CD4-positive, alpha-beta T cell treated with Interleukin-21 for 1 hour (primary cell): Measurements from ENCODE around the gene LRP1B.

ENCODE experiments used
- DNase-seq: peaks from one replicate; pipeline ENCODE4 v3.0.0-alpha.2; 2020

LRP1B gene

GRCh38 chr2:140639628-140640027 lies 1491.2 kb downstream of the LRP1B start:
- DNase-seq, result no peak

DNA sequence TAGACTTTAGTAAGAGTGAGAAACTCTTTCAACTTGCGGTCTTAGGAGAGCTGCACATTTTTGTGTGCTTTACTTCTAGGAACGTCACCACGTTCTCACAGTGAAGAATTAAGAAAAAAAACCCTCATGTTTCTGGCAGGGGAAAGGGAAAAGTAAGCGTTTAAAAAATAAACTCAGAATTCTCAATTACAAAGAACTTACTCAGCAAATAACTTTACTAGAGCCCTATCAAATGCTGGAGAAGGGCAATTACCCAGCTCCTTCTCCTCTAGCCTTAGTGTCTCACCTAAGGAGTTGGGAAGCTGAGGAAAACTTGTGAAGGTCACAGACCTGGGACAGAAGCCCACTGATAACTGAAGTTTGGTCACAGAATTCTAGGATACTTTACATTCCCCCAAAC lies 1500.3 kb downstream of the LRP1B start:
- no peak for DNase-seq

DNA sequence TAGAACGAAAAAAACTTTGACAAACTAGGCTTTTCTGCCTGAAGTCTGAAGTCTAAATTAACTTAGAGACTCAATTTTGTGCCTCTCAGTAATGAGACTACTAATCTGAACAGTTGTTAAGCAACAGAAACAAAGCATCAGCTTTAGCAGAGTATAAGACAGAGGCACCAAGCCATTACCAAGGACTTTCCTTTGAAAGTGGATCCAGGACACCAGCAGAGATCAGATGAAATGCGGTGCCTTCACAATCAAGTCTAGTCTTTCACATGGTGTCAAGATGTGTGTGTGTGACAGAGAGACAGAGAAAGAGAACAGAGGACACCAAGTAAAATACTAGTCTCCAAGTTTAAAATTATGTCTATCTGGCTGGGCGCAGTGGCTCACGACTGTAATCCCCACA lies 1502.9 kb downstream of the LRP1B start:
- DNase-seq, result no peak

GRCh38 chr2:140627136-140627535 lies 1503.7 kb downstream of the LRP1B start:
- no peak for DNase-seq

GRCh38 chr2:140624200-140624599 lies 1506.6 kb downstream of the LRP1B start:
- DNase-seq, result no peak

DNA sequence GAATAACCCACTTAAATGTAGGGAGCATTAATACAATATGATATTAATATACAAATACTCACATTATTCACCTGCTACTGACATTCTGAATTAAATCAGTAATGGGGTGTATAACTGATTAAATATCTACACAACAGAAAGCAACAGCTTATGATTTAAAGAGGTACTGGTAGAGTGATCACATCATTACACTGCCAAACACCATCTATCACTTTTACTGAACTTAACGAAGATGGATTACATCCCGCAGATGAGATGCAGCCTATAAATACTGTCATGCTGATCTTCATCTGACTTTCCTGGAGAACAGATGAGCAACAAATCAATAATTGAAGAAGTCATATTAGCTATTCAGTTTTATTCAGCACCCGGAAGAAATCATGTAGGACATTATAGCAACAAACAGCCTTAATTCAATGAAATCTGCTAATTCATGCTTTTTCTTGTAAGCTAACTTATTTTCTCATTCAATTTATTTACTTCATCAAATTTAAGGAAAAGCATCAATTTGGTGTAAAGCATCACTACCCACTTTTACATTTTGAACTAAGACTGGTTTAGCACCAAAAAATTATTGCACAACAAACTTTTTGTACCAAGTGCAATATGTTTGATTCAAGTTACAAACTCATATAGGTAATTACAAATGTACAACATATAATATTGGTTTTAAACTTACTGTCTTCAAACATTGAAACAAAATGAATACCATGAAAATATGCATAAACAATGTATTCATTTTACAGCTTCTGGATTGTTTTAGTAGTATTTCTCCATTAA lies 1509.0 kb downstream of the LRP1B start:
- DNase-seq, result no peak

GRCh38 chr2:140604788-140605187 lies 1526.0 kb downstream of the LRP1B start:
- no peak for DNase-seq

GRCh38 chr2:140604096-140604495 lies 1526.7 kb downstream of the LRP1B start:
- no peak for DNase-seq

- no peak for DNase-seq
Measured at GRCh38 chr2:140603416-140603815, 1527.4 kb downstream of the LRP1B start.

- no peak for DNase-seq
Measured at GRCh38 chr2:140601801-140602200, 1529.0 kb downstream of the LRP1B start.

GRCh38 chr2:140601342-140601741 lies 1529.5 kb downstream of the LRP1B start:
- DNase-seq, result no peak

GRCh38 chr2:140600116-140600515 lies 1530.7 kb downstream of the LRP1B start:
- DNase-seq, result no peak

- no peak for DNase-seq
Measured at GRCh38 chr2:140597836-140598235, 1533.0 kb downstream of the LRP1B start.

- no peak for DNase-seq
Measured at GRCh38 chr2:140597205-140597604, 1533.6 kb downstream of the LRP1B start.

DNA sequence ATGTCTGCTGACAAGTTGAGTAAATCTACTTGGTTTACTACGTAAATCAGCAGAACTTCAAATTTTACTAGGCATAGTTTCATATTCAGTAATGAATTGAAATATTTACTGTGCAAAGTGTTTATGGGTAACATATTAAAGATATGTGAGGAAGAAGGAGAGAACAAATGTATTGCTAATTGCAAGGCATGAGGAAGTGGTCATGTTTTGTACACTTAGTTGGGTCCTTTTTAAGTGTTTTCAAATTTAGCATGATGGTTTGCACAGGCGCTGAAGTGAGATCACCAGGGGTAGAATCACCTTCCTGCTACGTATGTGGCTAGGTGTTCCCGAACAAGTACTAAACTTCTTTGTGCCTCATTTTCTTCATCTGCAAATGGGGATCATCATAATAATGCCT lies 1534.4 kb downstream of the LRP1B start:
- no peak for DNase-seq

DNA sequence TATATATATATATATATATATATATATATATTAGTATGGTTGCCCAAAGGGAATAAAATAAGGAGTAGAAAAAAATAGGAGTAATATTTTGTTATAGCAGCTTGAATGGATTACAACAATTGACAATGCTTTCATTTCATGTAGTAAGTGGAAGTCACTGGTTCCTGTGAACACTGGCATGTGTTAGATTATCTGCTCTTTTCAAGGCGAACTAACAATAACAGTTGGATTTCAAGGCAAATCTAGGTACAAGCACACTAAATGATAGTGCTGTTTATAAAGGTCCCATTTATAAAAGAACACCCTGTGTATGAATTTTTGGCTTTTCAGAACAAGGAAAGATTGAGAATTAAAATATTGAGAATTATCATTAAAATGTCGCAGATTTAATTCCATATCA lies 1535.7 kb downstream of the LRP1B start:
- DNase-seq, result no peak

- no peak for DNase-seq
Measured at GRCh38 chr2:140593132-140593531, 1537.7 kb downstream of the LRP1B start.

DNA sequence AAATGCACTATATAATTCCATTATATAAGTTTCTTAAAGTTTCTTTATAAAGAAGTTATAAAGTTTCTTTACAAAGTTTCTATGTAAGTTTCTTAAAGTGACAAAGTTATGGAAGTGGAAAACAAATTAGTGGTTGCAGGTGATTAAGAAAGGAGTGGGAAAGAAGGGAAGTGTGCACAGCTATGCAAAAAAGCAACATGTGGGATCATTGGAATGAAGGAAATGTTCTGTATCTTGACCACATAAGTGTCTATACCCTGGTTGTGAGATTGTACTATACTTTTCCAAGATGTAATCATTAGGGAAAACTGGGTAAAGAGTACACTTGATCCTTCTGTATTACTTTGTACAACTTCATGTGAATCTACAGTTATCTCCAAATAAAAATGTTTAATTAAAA lies 1541.1 kb downstream of the LRP1B start:
- DNase-seq, result no peak

- DNase-seq, result no peak
Measured at GRCh38 chr2:140589273-140589672, 1541.5 kb downstream of the LRP1B start.

DNA sequence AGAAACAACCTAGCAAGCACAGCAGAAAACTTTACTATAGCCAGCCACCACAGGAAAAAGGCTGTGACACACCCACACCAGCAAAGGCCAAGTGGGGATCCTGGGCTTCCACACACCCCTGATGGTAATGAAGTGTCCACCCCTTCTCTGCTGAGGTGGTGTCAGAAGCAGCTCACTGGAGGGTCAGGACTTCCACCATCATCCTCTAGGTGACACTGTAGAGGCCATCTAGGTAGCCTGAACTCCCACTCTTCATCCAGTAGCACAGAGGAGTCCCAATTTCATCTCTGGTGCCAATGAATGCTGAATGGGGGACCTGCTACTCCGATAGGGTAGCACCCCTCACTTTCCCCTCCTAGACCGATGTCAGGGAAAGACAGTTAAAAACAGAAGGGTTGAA lies 1544.4 kb downstream of the LRP1B start:
- no peak for DNase-seq

- no peak for DNase-seq
Measured at GRCh38 chr2:140585016-140585415, 1545.8 kb downstream of the LRP1B start.

DNA sequence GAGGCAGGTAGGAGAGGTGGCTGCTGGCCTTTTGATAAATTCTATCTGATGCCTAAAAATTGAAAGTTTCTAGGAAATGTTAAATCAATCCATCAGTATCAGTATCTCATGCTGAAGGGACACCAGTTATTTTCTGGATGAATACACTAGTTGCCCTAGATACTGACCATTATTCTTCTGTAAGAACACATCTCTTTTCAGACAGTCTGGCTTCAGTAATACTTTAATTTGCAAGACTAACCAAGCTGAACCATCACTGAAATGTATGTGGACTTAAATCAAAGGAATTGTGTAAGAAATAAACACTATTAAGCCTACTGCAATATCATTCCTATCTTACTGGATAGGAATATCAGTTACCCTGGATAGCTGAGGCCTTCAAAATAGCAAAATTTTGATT lies 1546.3 kb downstream of the LRP1B start:
- no peak for DNase-seq

- DNase-seq, result no peak
Measured at GRCh38 chr2:140580532-140581151, 1550.2 kb downstream of the LRP1B start.

DNA sequence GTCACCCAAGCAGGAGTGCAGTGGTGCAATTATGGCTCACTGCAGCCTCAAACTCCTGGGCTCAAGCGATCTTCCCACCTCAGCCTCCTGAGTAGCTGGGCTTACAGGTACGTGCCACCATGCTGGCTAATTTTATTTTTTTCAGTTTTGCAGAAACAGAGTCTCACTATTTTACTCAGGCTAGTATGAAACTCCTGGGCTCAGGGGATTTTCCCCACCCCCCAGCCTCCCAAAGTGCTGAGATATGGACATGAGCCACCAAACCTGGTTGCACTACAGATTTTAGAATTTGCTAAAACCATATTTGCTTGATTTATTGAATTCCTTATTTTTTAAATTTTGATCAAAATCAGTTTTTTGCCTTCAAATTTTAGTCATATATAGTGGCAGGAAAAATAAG lies 1553.4 kb downstream of the LRP1B start:
- DNase-seq, result no peak

DNA sequence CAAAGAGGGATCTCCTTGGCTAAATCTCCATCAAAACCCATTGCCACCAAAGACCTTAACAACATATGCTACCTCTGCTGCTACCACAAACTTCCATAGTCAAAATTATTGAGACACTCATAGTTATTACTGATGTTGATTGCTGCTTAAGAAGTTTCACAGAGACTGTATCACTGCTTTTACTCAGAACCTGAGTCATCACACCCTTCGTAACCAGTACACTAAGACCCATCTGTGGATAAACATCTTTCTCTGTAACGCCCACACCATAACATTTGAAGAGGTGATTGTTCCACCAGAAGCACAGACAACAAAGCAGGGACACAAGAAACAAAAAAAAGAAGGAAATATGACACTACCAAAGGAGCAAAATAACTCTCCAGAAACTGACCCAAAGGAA lies 1563.1 kb downstream of the LRP1B start:
- DNase-seq, result no peak
